WERI-Rb-1 (cell line): ENCODE results near the gene PPFIA3.

Source experiments
- DNase-seq: peaks from one replicate; pipeline ENCODE4 v3.0.0-alpha.2; 2020
- H3K27ac ChIP-seq: fragments of 250-450 bp; sonication (Bioruptor Pico); 2 replicates; pipeline ENCODE4 v1.5.1; 2020; ENCODE audit warnings: mild to moderate bottlenecking, moderate library complexity
- H3K27me3 ChIP-seq: fragments of 250-450 bp; sonication (Bioruptor Pico); 2 replicates; pipeline ENCODE4 v1.5.1; 2021; ENCODE audit warnings: mild to moderate bottlenecking, low read depth, moderate library complexity; ENCODE audit not compliant: insufficient read depth, severe bottlenecking
- H3K36me3 ChIP-seq: fragments of 250-450 bp; sonication (Bioruptor Pico); 2 replicates; pipeline ENCODE4 v1.5.1; 2020; ENCODE audit warnings: mild to moderate bottlenecking, moderate library complexity
- H3K4me3 ChIP-seq: 2 replicates; pipeline ENCODE4 v1.5.1; 2011; ENCODE audit warnings: low read depth, mild to moderate bottlenecking, control low read depth, low read length
- H3K9me3 ChIP-seq: fragments of 250-450 bp; sonication (Bioruptor Pico); 2 replicates; pipeline ENCODE4 v1.5.1; 2021; ENCODE audit warnings: mild to moderate bottlenecking, moderate library complexity; ENCODE audit not compliant: severe bottlenecking
- TF ChIP-seq, protein P1 (sequence below): IDR thresholded peaks from 2 replicates; pipeline ENCODE4 v1.5.1; 2011; ENCODE audit warnings: low read depth, mild to moderate bottlenecking, control low read depth, inconsistent platforms, low read length

Gene PPFIA3

GRCh38 chr19:49152119-49152550 lies 32.8 kb downstream of the PPFIA3 start:
- H3K36me3 ChIP-seq: no peaks in the 10 kb centered on the region
- no peak overlapping the region for H3K4me3 ChIP-seq
- no peak overlapping the region for H3K27ac ChIP-seq
- TF ChIP-seq, protein P1, sequence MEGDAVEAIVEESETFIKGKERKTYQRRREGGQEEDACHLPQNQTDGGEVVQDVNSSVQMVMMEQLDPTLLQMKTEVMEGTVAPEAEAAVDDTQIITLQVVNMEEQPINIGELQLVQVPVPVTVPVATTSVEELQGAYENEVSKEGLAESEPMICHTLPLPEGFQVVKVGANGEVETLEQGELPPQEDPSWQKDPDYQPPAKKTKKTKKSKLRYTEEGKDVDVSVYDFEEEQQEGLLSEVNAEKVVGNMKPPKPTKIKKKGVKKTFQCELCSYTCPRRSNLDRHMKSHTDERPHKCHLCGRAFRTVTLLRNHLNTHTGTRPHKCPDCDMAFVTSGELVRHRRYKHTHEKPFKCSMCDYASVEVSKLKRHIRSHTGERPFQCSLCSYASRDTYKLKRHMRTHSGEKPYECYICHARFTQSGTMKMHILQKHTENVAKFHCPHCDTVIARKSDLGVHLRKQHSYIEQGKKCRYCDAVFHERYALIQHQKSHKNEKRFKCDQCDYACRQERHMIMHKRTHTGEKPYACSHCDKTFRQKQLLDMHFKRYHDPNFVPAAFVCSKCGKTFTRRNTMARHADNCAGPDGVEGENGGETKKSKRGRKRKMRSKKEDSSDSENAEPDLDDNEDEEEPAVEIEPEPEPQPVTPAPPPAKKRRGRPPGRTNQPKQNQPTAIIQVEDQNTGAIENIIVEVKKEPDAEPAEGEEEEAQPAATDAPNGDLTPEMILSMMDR: no peak
- DNase-seq: no peak
- no peaks in the 10 kb centered on the region for H3K27me3 ChIP-seq
- no peaks in the 10 kb centered on the region for H3K9me3 ChIP-seq

GRCh38 chr19:49153167-49153809 lies 33.9 kb downstream of the PPFIA3 start:
- DNase-seq: no peak
- Histone ChIP-seq H3K27me3 (no peaks in the 10 kb centered on the region), H3K36me3 (no peaks in the 10 kb centered on the region), H3K27ac (no peak overlapping the region), H3K9me3 (no peaks in the 10 kb centered on the region), H3K4me3 (no peak overlapping the region)
- TF ChIP-seq, protein P1: no peak

- no peaks in the 10 kb centered on the region for H3K9me3 ChIP-seq
- no peak overlapping the region for H3K4me3 ChIP-seq
- H3K36me3 ChIP-seq: no peaks in the 10 kb centered on the region; the same call in 1 of the 2 replicates
- TF ChIP-seq, protein P1: no peak
- H3K27ac ChIP-seq: no peak overlapping the region
- DNase-seq: no peak
- H3K27me3 ChIP-seq: no peaks in the 10 kb centered on the region
These were observed 34.9 kb downstream of the PPFIA3 start for GRCh38 chr19:49154279-49154678.

GRCh38 chr19:49155005-49155819 lies 35.9 kb downstream of the PPFIA3 start, which contains the start of gene HRC:
Gene HRC (minus strand): TSS chr19:49155396. CDS start chr19:49155237, 159 bp downstream.
- Histone ChIP-seq H3K4me3 (no peak within 1 kb of the TSS), H3K27ac (no peak within 1 kb of the TSS), H3K27me3 (no peaks in the 10 kb centered on the region), H3K9me3 (no peaks in the 10 kb centered on the region), H3K36me3 (no peaks in the 10 kb centered on the region; the same call in 1 of the 2 replicates)
- TF ChIP-seq, protein P1: no peak
- no peak for DNase-seq

GRCh38 chr19:49155820-49156346 lies 36.5 kb downstream of the PPFIA3 start:
- Histone ChIP-seq H3K36me3 (no peaks in the 10 kb centered on the region; the same call in 1 of the 2 replicates), H3K27ac (no peak overlapping the region), H3K27me3 (no peaks in the 10 kb centered on the region), H3K9me3 (no peaks in the 10 kb centered on the region), H3K4me3 (no peak overlapping the region)
- peak; percentile 40 for DNase-seq
- TF ChIP-seq, protein P1: no peak
